ENCODE data around the gene IQCM.
A peak's percentile ranks its signal among the peaks of the same experiment; 100 is the strongest.

The IQCM gene

DNA sequence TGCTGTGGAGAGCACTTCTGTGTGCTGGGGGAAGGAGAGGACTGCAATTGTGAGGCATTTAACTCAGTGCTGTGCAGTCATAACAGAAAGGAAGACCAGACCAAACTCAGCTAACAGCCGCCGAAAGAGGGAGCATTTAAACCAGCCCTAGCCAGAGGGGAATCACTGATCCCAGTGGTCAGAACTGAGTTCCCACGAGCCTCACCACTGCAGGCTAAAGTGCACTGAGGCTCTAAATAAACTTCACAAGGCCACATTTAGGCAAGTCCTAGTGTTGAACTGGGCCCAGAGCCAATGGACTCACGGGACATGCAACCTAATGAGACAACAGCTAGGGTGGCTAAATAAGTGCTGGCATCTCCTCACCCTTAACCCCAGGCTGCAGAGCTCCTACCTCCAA, 20.4 kb downstream of the IQCM start:
- no peak overlapping the region for H3K4me3 ChIP-seq (ENCODE audit: low read length)
- TF ChIP-seq, protein P1, sequence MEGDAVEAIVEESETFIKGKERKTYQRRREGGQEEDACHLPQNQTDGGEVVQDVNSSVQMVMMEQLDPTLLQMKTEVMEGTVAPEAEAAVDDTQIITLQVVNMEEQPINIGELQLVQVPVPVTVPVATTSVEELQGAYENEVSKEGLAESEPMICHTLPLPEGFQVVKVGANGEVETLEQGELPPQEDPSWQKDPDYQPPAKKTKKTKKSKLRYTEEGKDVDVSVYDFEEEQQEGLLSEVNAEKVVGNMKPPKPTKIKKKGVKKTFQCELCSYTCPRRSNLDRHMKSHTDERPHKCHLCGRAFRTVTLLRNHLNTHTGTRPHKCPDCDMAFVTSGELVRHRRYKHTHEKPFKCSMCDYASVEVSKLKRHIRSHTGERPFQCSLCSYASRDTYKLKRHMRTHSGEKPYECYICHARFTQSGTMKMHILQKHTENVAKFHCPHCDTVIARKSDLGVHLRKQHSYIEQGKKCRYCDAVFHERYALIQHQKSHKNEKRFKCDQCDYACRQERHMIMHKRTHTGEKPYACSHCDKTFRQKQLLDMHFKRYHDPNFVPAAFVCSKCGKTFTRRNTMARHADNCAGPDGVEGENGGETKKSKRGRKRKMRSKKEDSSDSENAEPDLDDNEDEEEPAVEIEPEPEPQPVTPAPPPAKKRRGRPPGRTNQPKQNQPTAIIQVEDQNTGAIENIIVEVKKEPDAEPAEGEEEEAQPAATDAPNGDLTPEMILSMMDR (conservative IDR thresholded peaks at IDR 0.05; ENCODE audit: low read length): no peak

DNA sequence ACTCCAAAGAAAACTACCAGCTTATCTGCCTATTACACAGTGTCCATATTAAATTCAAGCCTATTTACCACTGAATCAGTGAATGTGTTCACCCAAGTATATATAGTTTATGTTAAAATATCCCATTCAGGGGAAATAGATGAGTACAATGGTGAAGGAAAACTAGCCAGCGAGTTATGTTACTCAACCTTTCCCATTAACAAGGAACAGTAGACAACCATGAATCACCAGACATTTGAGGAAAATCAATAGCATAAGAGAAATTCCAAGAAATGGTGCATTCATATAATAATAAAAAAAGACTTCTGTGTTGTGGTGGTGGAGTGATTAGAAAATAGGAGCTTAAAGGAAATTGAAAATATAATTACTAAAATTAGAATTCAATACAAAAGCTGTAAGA, 21.3 kb downstream of the IQCM start:
- DNase-seq (ENCODE audit: low read depth): peak; percentile 5
- H3K4me3 ChIP-seq (ENCODE audit: low read length): no peak overlapping the region
- TF ChIP-seq, protein P1 (conservative IDR thresholded peaks at IDR 0.05; ENCODE audit: low read length): no peak

More for the DNA sequence above, 20.4 kb downstream of the IQCM start:
- DNase-seq (ENCODE audit: low read depth): no peak

DNA sequence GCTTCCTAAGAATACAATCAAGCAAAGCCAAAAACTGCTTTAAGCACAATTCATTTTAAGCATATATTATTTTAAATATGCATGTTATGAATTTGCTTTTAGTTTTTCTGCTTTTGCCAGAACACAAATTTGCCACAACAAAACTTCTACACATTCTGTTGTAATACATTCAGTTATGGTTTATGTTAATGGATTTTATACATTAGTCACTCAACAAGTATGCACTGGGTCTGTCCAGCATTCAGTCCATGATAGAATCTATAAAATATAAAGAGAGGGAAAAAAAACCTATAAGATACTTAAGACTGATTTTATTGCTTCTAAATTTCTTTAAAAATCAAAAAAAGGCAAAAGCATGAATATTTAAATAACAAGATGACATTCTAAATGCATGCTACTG, 22.2 kb downstream of the IQCM start:
- peak; percentile 14 for DNase-seq (ENCODE audit: low read depth)
- TF ChIP-seq, protein P1 (conservative IDR thresholded peaks at IDR 0.05; ENCODE audit: low read length): no peak
- no peak overlapping the region for H3K4me3 ChIP-seq (ENCODE audit: low read length)

DNA sequence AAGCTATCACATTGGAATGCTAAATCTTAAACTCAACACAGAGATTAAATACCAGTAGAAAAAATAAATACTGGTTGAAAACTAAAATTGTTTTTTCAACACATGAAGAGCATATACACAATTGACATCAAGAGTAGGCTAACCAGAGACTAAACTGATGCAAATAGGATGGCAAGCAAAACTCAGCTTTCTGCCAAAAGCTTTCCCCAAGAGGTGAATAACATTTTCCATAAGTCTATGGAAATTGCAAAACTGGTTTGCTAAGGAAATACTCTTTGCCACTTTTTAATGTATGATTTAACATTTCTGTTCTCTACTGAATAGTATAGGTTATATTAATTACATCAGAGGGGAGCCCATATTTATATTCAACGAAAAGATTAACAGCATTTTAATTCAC, 23.8 kb downstream of the IQCM start:
- TF ChIP-seq, protein P1 (conservative IDR thresholded peaks at IDR 0.05; ENCODE audit: low read length): no peak
- DNase-seq (ENCODE audit: low read depth): no peak
- H3K4me3 ChIP-seq (ENCODE audit: low read length): no peak overlapping the region

DNA sequence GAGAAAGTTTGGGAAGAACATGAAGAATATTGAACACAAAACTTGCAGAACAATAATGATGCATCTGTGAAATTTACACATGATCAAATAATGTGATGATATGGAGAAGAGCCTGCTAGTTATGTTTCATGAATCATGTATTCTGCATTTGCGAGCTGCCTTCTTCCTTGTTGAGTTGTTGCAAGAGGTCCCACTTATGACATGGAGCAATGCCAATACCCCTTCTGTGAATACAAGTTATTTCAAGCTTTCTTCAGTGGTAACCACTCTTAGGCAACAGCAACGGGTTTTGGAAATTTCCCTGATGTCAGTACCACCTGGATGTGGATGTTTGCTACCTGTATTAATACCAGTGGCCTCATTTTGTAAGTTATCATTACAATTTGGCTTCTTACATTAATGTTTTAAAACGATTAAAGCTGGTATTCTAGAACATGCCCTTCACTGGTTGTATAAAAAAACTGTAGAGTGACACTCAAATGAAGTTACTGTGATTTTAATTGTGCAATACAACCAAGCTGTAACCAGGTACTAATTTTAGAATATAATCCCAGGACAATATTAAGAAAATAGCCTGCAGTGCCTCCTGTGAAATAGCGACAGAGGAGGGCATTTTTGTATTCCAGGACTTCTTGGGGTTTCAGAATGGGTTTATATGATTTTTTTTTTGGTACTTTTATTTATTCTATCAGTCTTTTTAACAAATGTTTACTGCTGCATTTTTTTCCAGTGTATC, 25.3 kb downstream of the IQCM start:
- peak; percentile 61 for DNase-seq (ENCODE audit: low read depth)
- TF ChIP-seq, protein P1 (conservative IDR thresholded peaks at IDR 0.05; ENCODE audit: low read length): no peak
- H3K4me3 ChIP-seq (ENCODE audit: low read length): no peak overlapping the region

DNA sequence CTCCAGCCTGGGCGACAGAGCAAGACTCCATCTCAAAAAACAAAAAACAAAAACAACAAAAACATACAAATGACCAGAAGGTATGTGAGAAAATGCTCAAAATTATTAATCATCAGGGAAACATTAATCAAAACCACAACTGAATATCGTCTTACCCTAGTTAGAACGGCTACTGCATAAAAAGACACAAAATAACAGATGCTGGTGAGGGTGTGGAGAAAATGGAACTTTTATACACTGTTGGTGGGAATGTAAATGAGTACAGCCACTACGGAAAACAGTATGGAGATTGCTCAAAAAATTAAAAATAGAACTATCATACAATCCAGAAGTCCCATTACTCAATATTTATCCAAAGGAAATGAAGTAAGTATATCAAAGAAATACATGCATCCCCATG, 27.3 kb downstream of the IQCM start:
- TF ChIP-seq, protein P1 (conservative IDR thresholded peaks at IDR 0.05; ENCODE audit: low read length): no peak
- no peak overlapping the region for H3K4me3 ChIP-seq (ENCODE audit: low read length)
- DNase-seq (ENCODE audit: low read depth): no peak

DNA sequence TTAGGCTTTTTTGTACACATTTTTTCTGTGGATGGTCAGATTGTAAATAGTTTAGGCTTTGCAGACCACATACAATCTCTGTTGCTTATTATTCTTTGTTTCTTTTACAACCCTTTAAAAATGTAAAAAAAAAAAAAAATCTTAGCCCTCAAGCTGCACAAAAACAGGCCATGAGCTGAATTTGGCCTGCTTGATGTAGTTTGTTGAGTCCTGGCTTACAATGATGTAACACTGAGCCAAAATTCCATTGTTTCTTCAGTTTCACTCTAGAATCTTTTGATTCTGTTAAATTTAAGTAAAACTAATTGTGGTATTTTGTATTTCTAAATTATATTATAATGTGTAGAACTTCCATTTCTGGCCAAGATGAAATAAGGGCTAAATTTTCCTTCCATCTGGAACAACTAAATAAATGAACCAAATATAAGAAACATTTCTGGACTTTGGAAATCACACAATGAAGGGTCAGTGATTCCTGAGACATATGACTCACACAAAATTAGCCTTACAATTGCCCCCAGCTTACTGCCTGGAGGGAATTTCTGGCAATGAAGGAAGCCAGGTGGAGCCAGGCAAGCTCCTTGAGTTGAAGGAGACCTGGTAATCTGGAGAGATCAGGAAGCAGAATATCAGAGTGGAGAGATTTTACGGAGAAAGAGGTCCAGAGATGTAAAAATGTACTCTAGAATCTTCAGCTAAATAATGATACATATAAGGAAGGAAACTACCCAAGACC, 29.8 kb downstream of the IQCM start:
- TF ChIP-seq, protein P1 (conservative IDR thresholded peaks at IDR 0.05; ENCODE audit: low read length): no peak

More for the DNA sequence above, 29.8 kb downstream of the IQCM start:
- H3K4me3 ChIP-seq (ENCODE audit: low read length): no peak overlapping the region
- DNase-seq (ENCODE audit: low read depth): peak; percentile 71

Data from AG10803 (cell line).